SU-DHL-6 (cell line): ENCODE results near the gene WNT7A.

Source experiments
- H2AFZ ChIP-seq: fragments of 200-600 bp; sonication (generic); 2 replicates; pipeline ENCODE4 v1.6.1; 2014; ENCODE audit warnings: low read depth, mild to moderate bottlenecking, moderate library complexity, mixed read lengths, antibody characterized with exemption, low read length; ENCODE audit not compliant: severe bottlenecking
- H3F3A ChIP-seq: fragments of 200-600 bp; shearing (Covaris generic); 2 replicates; pipeline ENCODE4 v1.6.0; 2016; ENCODE audit warnings: antibody characterized with exemption, mild to moderate bottlenecking; ENCODE audit not compliant: insufficient read depth
- H3K27ac ChIP-seq: fragments of 200-600 bp; sonication (generic); 2 replicates; pipeline ENCODE4 v1.5.1; 2016; ENCODE audit warnings: low read depth, mild to moderate bottlenecking, low read length, moderate library complexity, mixed read lengths
- H3K27me3 ChIP-seq: fragments of 200-600 bp; sonication (generic), shearing (Covaris generic); 2 replicates; pipeline ENCODE4 v1.6.0; 2014; ENCODE audit warnings: mild to moderate bottlenecking, low read length
- H3K36me3 ChIP-seq: fragments of 200-600 bp; sonication (generic); 2 replicates; pipeline ENCODE4 v1.6.1; 2014; ENCODE audit warnings: mild to moderate bottlenecking, low read length, mixed read lengths
- H3K4me2 ChIP-seq: fragments of 300-600, 200-600 bp; shearing (Covaris generic), sonication (generic); 2 replicates; pipeline ENCODE4 v1.6.0; 2014; ENCODE audit warnings: low read length, low read depth, mild to moderate bottlenecking; ENCODE audit not compliant: poor library complexity, severe bottlenecking
- H3K4me3 ChIP-seq: fragments of 200-600 bp; sonication (generic); 2 replicates; pipeline ENCODE4 v1.5.1; 2014; ENCODE audit warnings: antibody characterized with exemption, low read length, mild to moderate bottlenecking, mixed read lengths; ENCODE audit not compliant: insufficient read depth, poor library complexity, severe bottlenecking
- H3K79me2 ChIP-seq: fragments of 200-600 bp; sonication (generic); 2 replicates; pipeline ENCODE4 v1.6.1; 2014; ENCODE audit warnings: mild to moderate bottlenecking, low read length, moderate library complexity; ENCODE audit not compliant: insufficient read depth
- H3K9ac ChIP-seq: fragments of 200-600 bp; sonication (generic); 2 replicates; pipeline ENCODE4 v1.7.0; 2014; ENCODE audit warnings: mild to moderate bottlenecking, low read length
- H3K9me2 ChIP-seq: fragments of 200-600 bp; sonication (generic); replicated peaks from 2 replicates; pipeline ENCODE4 v1.6.1; 2014; ENCODE audit warnings: low read length; ENCODE audit not compliant: insufficient read depth
- H3K9me3 ChIP-seq: fragments of 200-600 bp; sonication (generic); 2 replicates; pipeline ENCODE4 v1.6.1; 2014; ENCODE audit warnings: low read length, mixed read lengths; ENCODE audit not compliant: insufficient read depth
- H4K20me1 ChIP-seq: fragments of 200-600 bp; sonication (generic); 2 replicates; pipeline ENCODE4 v1.6.1; 2014; ENCODE audit warnings: low read depth, mild to moderate bottlenecking, antibody characterized with exemption, low read length, moderate library complexity, mixed read lengths
- EZH2phosphoT487 ChIP-seq: fragments of 200-600 bp; sonication (generic), shearing (Covaris generic); conservative IDR thresholded peaks from 2 replicates; pipeline ENCODE4 v1.6.1; 2018; ENCODE audit warnings: mild to moderate bottlenecking, antibody characterized with exemption, low read length, moderate library complexity, mixed read lengths
- TF ChIP-seq, protein P1 (sequence below): fragments of 200-600 bp; sonication (generic); IDR thresholded peaks from one replicate; pipeline ENCODE4 v1.5.1; 2017; ENCODE audit warnings: antibody characterized with exemption, mild to moderate bottlenecking, low read length, moderate library complexity; ENCODE audit not compliant: insufficient read depth, poor library complexity, severe bottlenecking

WNT7A gene

DNA sequence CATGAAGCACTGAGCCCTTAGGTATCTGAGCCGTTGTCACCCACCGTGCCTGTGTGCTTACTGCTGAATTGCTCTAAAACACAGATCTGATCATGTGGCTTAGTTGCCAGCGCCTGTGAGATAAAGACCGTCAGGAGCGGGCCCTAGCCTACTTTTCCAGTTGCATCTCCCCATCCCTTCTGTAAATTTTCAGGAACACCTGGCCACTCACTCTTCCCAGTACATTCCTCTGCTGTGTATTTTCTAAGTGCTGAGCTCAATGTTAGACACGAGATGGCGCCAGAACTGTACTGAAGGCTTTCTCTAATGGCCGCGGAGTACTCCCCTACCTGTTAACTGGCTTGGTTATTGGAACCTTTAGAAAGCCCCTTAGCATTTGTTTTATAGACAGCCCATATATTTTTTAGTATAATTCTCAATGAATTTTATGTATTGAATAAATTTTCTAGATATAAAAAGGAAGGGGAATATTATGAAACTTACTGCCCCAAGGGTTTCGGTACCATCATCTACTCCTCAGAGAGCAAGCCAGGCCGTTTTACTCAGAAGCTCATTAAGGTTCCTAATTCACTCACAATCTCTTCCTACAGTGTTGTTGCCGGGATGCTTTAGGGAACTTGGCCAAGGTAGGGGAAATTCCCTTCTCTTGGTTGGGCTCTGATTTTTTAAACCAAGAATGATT, 16.7 kb upstream of the WNT7A start:
- H2AFZ ChIP-seq, result no peak overlapping the region

DNA sequence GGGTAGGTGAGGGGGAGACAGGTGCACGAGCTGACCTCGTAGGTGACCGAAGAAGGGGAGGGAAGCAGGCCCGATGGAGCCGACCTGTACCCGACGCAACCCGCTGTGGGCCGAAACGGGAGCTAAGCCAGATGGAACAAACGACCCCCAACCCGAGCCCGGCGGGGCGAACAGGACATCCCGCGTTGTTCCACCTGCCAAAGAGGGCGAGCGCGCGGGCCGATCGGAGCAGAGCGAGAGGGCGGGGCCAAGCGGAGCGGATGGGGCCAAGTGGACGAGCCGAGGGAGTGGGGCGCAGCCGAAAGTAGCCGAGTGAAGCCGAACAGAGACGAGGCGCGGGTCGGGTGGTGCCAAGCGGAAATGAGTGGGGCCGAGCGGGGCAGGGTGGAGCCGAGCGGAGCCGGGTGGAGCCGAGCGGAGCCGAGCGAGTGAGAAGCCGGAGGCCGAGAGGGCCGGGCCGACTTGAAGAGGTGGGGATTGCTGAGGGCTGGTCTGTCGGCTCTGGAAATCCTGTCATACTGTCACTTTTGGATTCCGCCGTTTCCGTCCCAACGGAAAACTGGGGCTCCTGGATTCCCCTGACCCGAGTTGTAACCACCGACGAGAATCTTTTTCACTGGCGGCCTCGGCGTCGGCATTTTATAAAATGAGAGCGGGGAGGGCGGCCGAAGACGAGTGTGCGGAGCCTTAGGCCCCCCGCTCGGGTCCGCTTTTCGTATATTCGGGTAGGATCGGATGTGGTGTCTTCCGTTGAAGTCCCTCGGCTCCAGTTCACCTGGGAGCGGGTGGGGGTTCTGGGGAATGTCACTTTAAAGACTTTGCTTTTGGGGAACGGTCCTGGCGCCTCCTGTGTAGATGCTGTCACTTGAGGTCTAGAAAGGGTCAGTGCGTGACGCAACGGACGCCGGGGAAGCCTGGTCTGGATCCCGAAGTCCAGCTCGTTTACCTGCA, 15.6 kb upstream of the WNT7A start:
- Histone ChIP-seq H3K36me3 (no peaks in the 10 kb centered on the region), H3K27me3 (no peaks in the 10 kb centered on the region), H4K20me1 (no peaks in the 10 kb centered on the region), H2AFZ (no peak overlapping the region), H3K4me2 (no peak overlapping the region), H3K9me2 (no peaks in the 10 kb centered on the region), H3K9me3 (no peaks in the 10 kb centered on the region), H3K79me2 (no peaks in the 10 kb centered on the region), H3F3A (no peaks in the 10 kb centered on the region), H3K9ac (no peak overlapping the region), H3K4me3 (no peak overlapping the region), H3K27ac (no peak overlapping the region)
- TF ChIP-seq EZH2phosphoT487, result no peak
- TF ChIP-seq, protein P1, sequence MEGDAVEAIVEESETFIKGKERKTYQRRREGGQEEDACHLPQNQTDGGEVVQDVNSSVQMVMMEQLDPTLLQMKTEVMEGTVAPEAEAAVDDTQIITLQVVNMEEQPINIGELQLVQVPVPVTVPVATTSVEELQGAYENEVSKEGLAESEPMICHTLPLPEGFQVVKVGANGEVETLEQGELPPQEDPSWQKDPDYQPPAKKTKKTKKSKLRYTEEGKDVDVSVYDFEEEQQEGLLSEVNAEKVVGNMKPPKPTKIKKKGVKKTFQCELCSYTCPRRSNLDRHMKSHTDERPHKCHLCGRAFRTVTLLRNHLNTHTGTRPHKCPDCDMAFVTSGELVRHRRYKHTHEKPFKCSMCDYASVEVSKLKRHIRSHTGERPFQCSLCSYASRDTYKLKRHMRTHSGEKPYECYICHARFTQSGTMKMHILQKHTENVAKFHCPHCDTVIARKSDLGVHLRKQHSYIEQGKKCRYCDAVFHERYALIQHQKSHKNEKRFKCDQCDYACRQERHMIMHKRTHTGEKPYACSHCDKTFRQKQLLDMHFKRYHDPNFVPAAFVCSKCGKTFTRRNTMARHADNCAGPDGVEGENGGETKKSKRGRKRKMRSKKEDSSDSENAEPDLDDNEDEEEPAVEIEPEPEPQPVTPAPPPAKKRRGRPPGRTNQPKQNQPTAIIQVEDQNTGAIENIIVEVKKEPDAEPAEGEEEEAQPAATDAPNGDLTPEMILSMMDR, result no peak

More for the DNA sequence above, 16.7 kb upstream of the WNT7A start:
- H3K4me2 ChIP-seq, result no peak overlapping the region
- no peak overlapping the region for H3K27ac ChIP-seq
- no peak overlapping the region for H3K9ac ChIP-seq
- H3K9me3 ChIP-seq, result peaks cover 8% of the 10 kb centered on the region; the same call in 1 of the 2 replicates
- H3K79me2 ChIP-seq, result no peaks in the 10 kb centered on the region
- no peaks in the 10 kb centered on the region for H3K36me3 ChIP-seq
- H3K27me3 ChIP-seq, result no peaks in the 10 kb centered on the region
- H3K9me2 ChIP-seq, result no peaks in the 10 kb centered on the region
- TF ChIP-seq, protein P1, result peak; percentile 85
- TF ChIP-seq EZH2phosphoT487, result no peak
- H3F3A ChIP-seq, result no peaks in the 10 kb centered on the region
- H3K4me3 ChIP-seq, result no peak overlapping the region
- H4K20me1 ChIP-seq, result no peaks in the 10 kb centered on the region

GRCh38 chr3:13894807-13895154, 14.9 kb upstream of the WNT7A start:
- no peak overlapping the region for H2AFZ ChIP-seq
- H3F3A ChIP-seq, result no peaks in the 10 kb centered on the region
- no peak overlapping the region for H3K9ac ChIP-seq
- H3K27ac ChIP-seq, result no peak overlapping the region
- no peaks in the 10 kb centered on the region for H3K79me2 ChIP-seq
- H3K4me2 ChIP-seq, result no peak overlapping the region
- H3K4me3 ChIP-seq, result no peak overlapping the region
- no peaks in the 10 kb centered on the region for H3K9me3 ChIP-seq
- H3K36me3 ChIP-seq, result no peaks in the 10 kb centered on the region
- H3K9me2 ChIP-seq, result no peaks in the 10 kb centered on the region
- no peaks in the 10 kb centered on the region for H3K27me3 ChIP-seq
- no peaks in the 10 kb centered on the region for H4K20me1 ChIP-seq
- TF ChIP-seq, protein P1, result no peak
- TF ChIP-seq EZH2phosphoT487, result no peak
